ENCODE results near the gene LRFN3.

GRCh38 chr19:35932291-35932936 is 3.8 kb upstream of the LRFN3 start:
- no peak for TF ChIP-seq LEF1 (IDR thresholded peaks at IDR 0.05; ENCODE audit: borderline replicate concordance)
- TF ChIP-seq SP1 (IDR thresholded peaks at IDR 0.05): no peak
- no peak for TF ChIP-seq FOXM1 (IDR thresholded peaks at IDR 0.05; ENCODE audit: borderline replicate concordance)
- no peak for TF ChIP-seq BHLHE40 (IDR thresholded peaks at IDR 0.05; ENCODE audit: borderline replicate concordance)
